Omental fat pad (tissue), 4 donors: ENCODE results near the gene ARHGEF16. TPM values are rescaled to one million over a fixed set of nuclear protein-coding genes. Genes with fewer than 3 reads are reported as not detected.

ENCODE experiments used
- ATAC-seq: fragments of 150-250 bp; one replicate; pipeline ENCODE4 v1.9.1; 2016; ENCODE audit warnings: mild to moderate bottlenecking, moderate library complexity; ENCODE audit not compliant: low FRiP score
- DNase-seq: peaks from one replicate; pipeline ENCODE4 v3.0.0-alpha.2; 2019; ENCODE audit warnings: low spot score
- CTCF ChIP-seq, 3 donors: fragments of 450-650 bp; IDR thresholded peaks; one replicate each; pipeline ENCODE4 v1.5.1; 2016 to 2017; ENCODE audit warnings: antibody characterized with exemption in 3 of 3, mild to moderate bottlenecking in 3 of 3, moderate library complexity in 2 of 3
- total RNA-seq, 4 donors: library from RNA; depleted of rRNA; stranded (reverse); fragments of >200 nt; gene quantifications; one replicate each; pipeline ENCODE4 v1.1.0, GENCODE V29; 2016

Gene ARHGEF16
- total RNA-seq, 4 donors from 2014 or later = 0.36 to 3.2 (median 1.9) TPM

GRCh38 chr1:3442331-3442730 is 12.1 kb upstream of the ARHGEF16 start:
- no peak for TF ChIP-seq CTCF (IDR thresholded peaks at IDR 0.05)
- no peak for ATAC-seq
- DNase-seq = no peak

- no peak for TF ChIP-seq CTCF (IDR thresholded peaks at IDR 0.05)
- DNase-seq (no peak), ATAC-seq (no peak)
Measured at GRCh38 chr1:3442901-3443300, 11.6 kb upstream of the ARHGEF16 start.

GRCh38 chr1:3443807-3444206 is 10.7 kb upstream of the ARHGEF16 start:
- TF ChIP-seq CTCF (IDR thresholded peaks at IDR 0.05) = no peak
- DNase-seq (no peak), ATAC-seq (no peak)

- DNase-seq (no peak), ATAC-seq (no peak)
- TF ChIP-seq CTCF (IDR thresholded peaks at IDR 0.05) = no peak
Measured at GRCh38 chr1:3444298-3444697, 10.2 kb upstream of the ARHGEF16 start.

GRCh38 chr1:3444736-3445135 is 9.7 kb upstream of the ARHGEF16 start:
- DNase-seq = no peak
- no peak for TF ChIP-seq CTCF (IDR thresholded peaks at IDR 0.05)
- no peak for ATAC-seq

GRCh38 chr1:3450202-3450863 is 4.1 kb upstream of the ARHGEF16 start:
- DNase-seq (no peak), ATAC-seq (no peak)
- TF ChIP-seq CTCF (IDR thresholded peaks at IDR 0.05) = no peak

- DNase-seq (no peak), ATAC-seq (no peak)
- TF ChIP-seq CTCF (IDR thresholded peaks at IDR 0.05) = no peak
Measured at GRCh38 chr1:3450983-3451382, 3.5 kb upstream of the ARHGEF16 start.
